Measurements from ENCODE around the gene S1PR2.

S1PR2 gene

DNA sequence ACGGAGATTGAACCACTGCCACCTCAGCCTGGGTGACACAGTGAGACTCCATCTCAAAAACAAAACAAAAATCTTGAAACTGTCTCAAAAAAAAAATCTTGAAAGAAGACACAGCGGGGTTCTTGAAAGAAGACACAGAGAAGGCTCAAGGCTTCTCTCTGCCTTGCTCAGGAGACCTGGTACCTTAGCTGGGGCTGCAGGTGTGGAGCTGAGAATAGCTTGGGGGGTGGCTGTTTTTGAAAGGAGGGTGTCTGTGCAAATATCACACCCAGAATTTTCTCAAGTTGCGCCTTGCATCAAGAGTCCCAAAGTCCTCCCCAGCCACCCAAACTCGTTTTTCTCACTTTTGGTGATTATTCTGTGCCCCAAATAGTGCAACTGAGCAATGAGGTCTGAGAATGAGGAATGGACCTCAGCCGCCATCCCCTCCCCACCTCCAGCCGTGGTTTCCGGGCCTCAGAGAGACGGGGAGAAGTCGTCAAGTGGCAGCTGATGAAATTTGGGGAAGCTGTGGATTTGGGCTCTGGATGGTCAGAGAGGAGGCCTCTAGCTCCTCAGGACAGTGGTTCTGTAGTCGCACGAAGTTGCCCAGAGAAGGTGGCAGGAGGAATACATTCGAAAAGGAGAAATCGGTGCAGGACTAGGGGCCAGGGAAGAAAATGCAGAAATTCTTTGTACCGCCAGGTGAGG, 8.8 kb downstream of the S1PR2 start:
- Histone ChIP-seq H3K27me3 (ENCODE audit: control insufficient read depth in 1 of 2, insufficient read depth in 2 of 2, low read length in 2 of 2) (no peaks in the 10 kb centered on the region), H3K4me3 (ENCODE audit: low read length in 2 of 2) (no peak overlapping the region), H3K36me3 (ENCODE audit: control insufficient read depth in 2 of 2, insufficient read depth in 2 of 2, low read length in 2 of 2) (peaks cover 0 to 4% of the 10 kb centered on the region in 2 donors), H3K27ac (ENCODE audit: low read length) (no peak overlapping the region), H3K9me3 (ENCODE audit: control insufficient read depth in 2 of 2, low read length in 2 of 2) (no peaks in the 10 kb centered on the region), H3K9ac (ENCODE audit: low read length in 2 of 2) (no peak overlapping the region), H3K4me1 (ENCODE audit: control insufficient read depth, insufficient read depth, low read length) (peaks cover 8% of the 10 kb centered on the region)

DNA sequence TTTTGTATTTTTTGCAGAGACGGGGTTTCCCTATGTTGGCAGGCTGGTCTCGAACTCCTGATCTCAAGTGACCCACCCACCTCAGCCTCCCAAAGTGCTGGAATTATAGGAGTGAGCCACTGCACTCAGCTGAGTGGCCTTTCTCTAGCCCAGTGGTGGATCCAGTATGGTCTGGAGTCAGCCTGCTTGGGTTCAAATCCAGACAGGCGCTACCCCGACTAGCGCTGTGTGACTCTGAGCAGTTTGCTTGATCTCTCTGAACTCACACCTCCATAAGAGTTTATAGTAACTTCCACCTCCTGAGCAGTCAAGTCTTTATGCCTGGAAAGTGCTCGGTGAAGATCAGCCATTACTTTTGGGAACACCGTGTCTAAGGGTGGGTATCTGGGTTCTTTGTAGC, 10.4 kb downstream of the S1PR2 start:
- Histone ChIP-seq H3K4me1 (ENCODE audit: control insufficient read depth, insufficient read depth, low read length) (no peaks in the 10 kb centered on the region), H3K36me3 (ENCODE audit: control insufficient read depth in 2 of 2, insufficient read depth in 2 of 2, low read length in 2 of 2) (peaks cover 0 to 4% of the 10 kb centered on the region in 2 donors), H3K9ac (ENCODE audit: low read length in 2 of 2) (no peak overlapping the region), H3K27ac (ENCODE audit: low read length) (no peak overlapping the region), H3K4me3 (ENCODE audit: low read length in 2 of 2) (no peak overlapping the region), H3K27me3 (ENCODE audit: control insufficient read depth in 1 of 2, insufficient read depth in 2 of 2, low read length in 2 of 2) (no peaks in the 10 kb centered on the region), H3K9me3 (ENCODE audit: control insufficient read depth in 2 of 2, low read length in 2 of 2) (no peaks in the 10 kb centered on the region)

DNA sequence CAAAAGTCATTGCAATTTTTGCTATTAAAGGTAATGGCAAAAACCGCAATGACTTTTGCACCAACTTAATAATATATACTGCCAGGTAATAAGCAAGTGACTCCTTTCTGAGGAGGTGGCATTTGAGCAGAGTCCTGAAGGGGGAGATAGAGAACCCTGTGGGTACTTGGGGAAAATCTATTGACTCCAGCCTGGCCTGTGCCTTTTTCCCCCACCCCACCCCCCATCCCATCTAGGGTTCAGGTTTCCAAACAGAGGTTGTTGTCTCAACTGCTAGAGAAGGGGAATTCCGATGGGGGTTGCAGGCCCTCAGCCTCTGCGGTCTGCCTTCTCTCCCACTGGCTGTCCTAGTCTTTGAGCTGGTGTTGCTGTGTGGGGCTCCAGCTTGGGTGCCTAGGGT, 11.5 kb downstream of the S1PR2 start:
- no peaks in the 10 kb centered on the region for H3K4me1 ChIP-seq (ENCODE audit: control insufficient read depth, insufficient read depth, low read length)
- no peaks in the 10 kb centered on the region for H3K27me3 ChIP-seq (ENCODE audit: control insufficient read depth in 1 of 2, insufficient read depth in 2 of 2, low read length in 2 of 2)
- no peak overlapping the region for H3K4me3 ChIP-seq (ENCODE audit: low read length in 2 of 2)
- H3K9ac ChIP-seq (ENCODE audit: low read length in 2 of 2), result no peak overlapping the region
- H3K9me3 ChIP-seq (ENCODE audit: control insufficient read depth in 2 of 2, low read length in 2 of 2), result no peaks in the 10 kb centered on the region
- H3K36me3 ChIP-seq (ENCODE audit: control insufficient read depth in 2 of 2, insufficient read depth in 2 of 2, low read length in 2 of 2), result peaks cover 0 to 4% of the 10 kb centered on the region in 2 donors
- no peak overlapping the region for H3K27ac ChIP-seq (ENCODE audit: low read length)

DNA sequence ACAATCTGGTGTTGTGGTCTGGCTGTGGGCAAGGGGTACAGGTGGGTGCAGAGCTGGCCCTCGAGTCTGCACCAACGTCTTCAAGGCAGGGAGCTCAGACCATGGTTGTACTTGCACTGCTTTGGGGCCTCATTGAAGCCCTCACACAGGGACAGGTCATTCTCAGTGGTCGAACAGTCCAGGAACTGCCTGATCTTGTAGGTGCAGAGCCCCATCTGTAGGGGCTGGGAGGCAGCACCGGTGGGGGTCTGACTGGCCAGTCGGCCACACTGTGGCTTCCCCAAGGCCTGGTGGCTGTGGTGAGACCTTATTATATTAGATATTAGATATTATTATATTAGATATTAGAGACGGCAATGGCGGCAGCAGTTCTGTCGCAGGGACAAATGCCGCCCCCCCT, 14.0 kb downstream of the S1PR2 start:
- no peaks in the 10 kb centered on the region for H3K4me1 ChIP-seq (ENCODE audit: control insufficient read depth, insufficient read depth, low read length)
- no peak overlapping the region for H3K4me3 ChIP-seq (ENCODE audit: low read length in 2 of 2)
- no peaks in the 10 kb centered on the region for H3K36me3 ChIP-seq (ENCODE audit: control insufficient read depth in 2 of 2, insufficient read depth in 2 of 2, low read length in 2 of 2)
- H3K27ac ChIP-seq (ENCODE audit: low read length), result no peak overlapping the region
- no peaks in the 10 kb centered on the region for H3K27me3 ChIP-seq (ENCODE audit: control insufficient read depth in 1 of 2, insufficient read depth in 2 of 2, low read length in 2 of 2)
- H3K9me3 ChIP-seq (ENCODE audit: control insufficient read depth in 2 of 2, low read length in 2 of 2), result no peaks in the 10 kb centered on the region
- no peak overlapping the region for H3K9ac ChIP-seq (ENCODE audit: low read length in 2 of 2)

DNA sequence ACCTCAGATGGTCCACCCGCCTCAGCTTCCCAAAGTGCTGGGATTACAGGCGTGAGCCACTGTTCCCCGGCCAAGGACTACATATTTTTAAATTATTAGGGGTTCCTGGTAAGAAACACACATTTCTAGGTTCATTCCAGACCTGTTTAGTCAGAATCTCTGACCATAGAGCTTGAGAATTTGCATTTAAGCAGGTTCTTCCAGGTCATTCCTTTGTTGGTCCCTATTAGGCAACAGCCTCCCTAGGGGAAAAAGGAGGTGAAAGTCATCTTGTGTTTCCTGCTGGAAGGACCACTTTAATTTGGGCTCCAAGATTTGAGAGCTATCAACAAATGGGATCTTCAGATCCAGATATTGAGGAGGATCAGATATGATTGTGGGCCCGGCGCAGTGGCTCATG, 16.3 kb downstream of the S1PR2 start:
- Histone ChIP-seq H3K9ac (ENCODE audit: low read length in 2 of 2) (no peak overlapping the region), H3K4me1 (ENCODE audit: control insufficient read depth, insufficient read depth, low read length) (no peaks in the 10 kb centered on the region), H3K9me3 (ENCODE audit: control insufficient read depth in 2 of 2, low read length in 2 of 2) (no peaks in the 10 kb centered on the region), H3K27me3 (ENCODE audit: control insufficient read depth in 1 of 2, insufficient read depth in 2 of 2, low read length in 2 of 2) (no peaks in the 10 kb centered on the region), H3K4me3 (ENCODE audit: low read length in 2 of 2) (no peak overlapping the region), H3K36me3 (ENCODE audit: control insufficient read depth in 2 of 2, insufficient read depth in 2 of 2, low read length in 2 of 2) (no peaks in the 10 kb centered on the region), H3K27ac (ENCODE audit: low read length) (no peak overlapping the region)

DNA sequence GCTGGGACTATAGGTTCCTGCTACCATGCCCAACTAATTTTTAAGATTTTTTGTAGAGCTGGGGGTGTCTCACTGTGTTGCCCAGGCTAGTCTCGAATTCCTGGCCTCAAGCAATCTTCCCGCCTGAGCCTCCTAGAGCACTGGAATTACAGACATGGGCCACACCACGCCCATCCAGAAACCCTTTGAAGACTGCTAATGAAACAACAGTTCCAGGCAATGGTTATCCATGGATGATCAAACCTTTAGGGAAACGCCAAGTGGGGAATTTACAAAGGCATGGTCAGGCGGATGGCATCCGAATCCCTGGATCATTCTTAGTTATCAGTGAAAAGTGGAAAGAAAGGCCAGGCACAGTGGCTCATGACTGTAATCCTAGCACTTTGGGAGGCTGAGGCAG, 19.4 kb downstream of the S1PR2 start:
- Histone ChIP-seq H3K4me1 (ENCODE audit: control insufficient read depth, insufficient read depth, low read length) (no peaks in the 10 kb centered on the region), H3K9ac (ENCODE audit: low read length in 2 of 2) (no peak overlapping the region), H3K27me3 (ENCODE audit: control insufficient read depth in 1 of 2, insufficient read depth in 2 of 2, low read length in 2 of 2) (no peaks in the 10 kb centered on the region), H3K9me3 (ENCODE audit: control insufficient read depth in 2 of 2, low read length in 2 of 2) (no peaks in the 10 kb centered on the region), H3K36me3 (ENCODE audit: control insufficient read depth in 2 of 2, insufficient read depth in 2 of 2, low read length in 2 of 2) (no peaks in the 10 kb centered on the region), H3K27ac (ENCODE audit: low read length) (no peak overlapping the region), H3K4me3 (ENCODE audit: low read length in 2 of 2) (no peak overlapping the region)

DNA sequence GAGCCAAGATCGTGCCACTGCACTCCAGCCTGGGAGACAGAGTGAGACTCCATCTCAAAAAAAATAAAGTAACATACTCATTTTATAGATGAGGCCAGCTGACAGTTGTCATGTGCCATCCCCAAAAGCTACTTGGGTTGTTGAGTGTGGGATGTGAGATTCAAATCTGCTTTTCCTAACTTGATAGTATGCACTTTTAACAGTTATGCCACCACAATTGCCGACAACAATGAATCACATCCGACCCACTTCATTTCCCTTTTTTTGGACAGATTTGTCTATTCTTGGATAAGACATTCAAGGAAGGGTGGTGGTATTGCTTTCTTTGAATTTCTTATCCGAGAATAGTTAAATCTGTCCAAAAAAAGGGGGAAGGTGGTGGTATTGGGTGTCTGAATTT, 20.1 kb downstream of the S1PR2 start:
- Histone ChIP-seq H3K9ac (ENCODE audit: low read length in 2 of 2) (no peak overlapping the region), H3K27me3 (ENCODE audit: control insufficient read depth in 1 of 2, insufficient read depth in 2 of 2, low read length in 2 of 2) (no peaks in the 10 kb centered on the region), H3K27ac (ENCODE audit: low read length) (no peak overlapping the region), H3K36me3 (ENCODE audit: control insufficient read depth in 2 of 2, insufficient read depth in 2 of 2, low read length in 2 of 2) (no peaks in the 10 kb centered on the region), H3K4me3 (ENCODE audit: low read length in 2 of 2) (no peak overlapping the region), H3K4me1 (ENCODE audit: control insufficient read depth, insufficient read depth, low read length) (no peaks in the 10 kb centered on the region), H3K9me3 (ENCODE audit: control insufficient read depth in 2 of 2, low read length in 2 of 2) (no peaks in the 10 kb centered on the region)

DNA sequence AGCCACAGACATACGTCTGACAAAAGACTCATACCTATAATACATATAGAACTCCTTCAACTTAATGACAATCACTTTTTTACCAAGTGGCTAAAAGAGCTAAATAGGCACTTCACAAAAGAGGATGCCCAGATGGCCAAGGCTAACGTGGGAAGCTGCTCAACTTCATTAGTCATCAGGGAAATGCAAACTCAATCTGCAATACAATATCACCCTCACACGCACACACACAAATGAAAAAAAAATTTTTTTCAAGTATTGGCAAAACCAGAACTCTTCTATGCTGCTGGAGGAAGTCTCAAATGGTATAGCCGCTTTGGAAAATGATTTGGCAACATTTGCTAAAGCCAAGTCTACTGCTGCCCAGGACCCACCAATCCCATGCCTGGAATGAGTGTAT, 21.8 kb downstream of the S1PR2 start:
- no peaks in the 10 kb centered on the region for H3K9me3 ChIP-seq (ENCODE audit: control insufficient read depth in 2 of 2, low read length in 2 of 2)
- no peaks in the 10 kb centered on the region for H3K27me3 ChIP-seq (ENCODE audit: control insufficient read depth in 1 of 2, insufficient read depth in 2 of 2, low read length in 2 of 2)
- no peaks in the 10 kb centered on the region for H3K36me3 ChIP-seq (ENCODE audit: control insufficient read depth in 2 of 2, insufficient read depth in 2 of 2, low read length in 2 of 2)
- H3K4me1 ChIP-seq (ENCODE audit: control insufficient read depth, insufficient read depth, low read length), result no peaks in the 10 kb centered on the region
- no peak overlapping the region for H3K27ac ChIP-seq (ENCODE audit: low read length)
- H3K4me3 ChIP-seq (ENCODE audit: low read length in 2 of 2), result no peak overlapping the region
- no peak overlapping the region for H3K9ac ChIP-seq (ENCODE audit: low read length in 2 of 2)

DNA sequence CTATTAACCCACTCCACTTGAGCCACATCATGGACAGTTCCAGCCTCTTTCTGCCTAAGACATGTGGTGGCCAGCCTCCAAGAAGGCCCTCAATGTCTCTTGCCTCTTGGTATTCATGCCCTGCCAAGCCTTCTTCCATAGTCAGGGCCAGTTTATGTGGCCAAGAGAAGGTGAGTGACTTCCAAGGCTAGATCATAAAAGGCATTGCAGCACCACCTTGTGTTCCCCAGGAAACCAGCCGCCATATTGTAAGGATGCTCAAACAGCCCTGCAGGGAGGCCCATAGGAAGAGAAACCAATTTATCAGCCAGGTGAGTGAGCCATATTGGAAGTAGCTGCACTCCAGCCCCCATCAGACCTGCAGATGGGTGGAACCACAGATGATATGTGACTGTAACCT, 24.1 kb downstream of the S1PR2 start:
- no peaks in the 10 kb centered on the region for H3K36me3 ChIP-seq (ENCODE audit: control insufficient read depth in 2 of 2, insufficient read depth in 2 of 2, low read length in 2 of 2)
- H3K4me1 ChIP-seq (ENCODE audit: control insufficient read depth, insufficient read depth, low read length), result no peaks in the 10 kb centered on the region
- no peaks in the 10 kb centered on the region for H3K9me3 ChIP-seq (ENCODE audit: control insufficient read depth in 2 of 2, low read length in 2 of 2)
- H3K9ac ChIP-seq (ENCODE audit: low read length in 2 of 2), result no peak overlapping the region
- H3K27ac ChIP-seq (ENCODE audit: low read length), result no peak overlapping the region
- no peaks in the 10 kb centered on the region for H3K27me3 ChIP-seq (ENCODE audit: control insufficient read depth in 1 of 2, insufficient read depth in 2 of 2, low read length in 2 of 2)
- no peak overlapping the region for H3K4me3 ChIP-seq (ENCODE audit: low read length in 2 of 2)

DNA sequence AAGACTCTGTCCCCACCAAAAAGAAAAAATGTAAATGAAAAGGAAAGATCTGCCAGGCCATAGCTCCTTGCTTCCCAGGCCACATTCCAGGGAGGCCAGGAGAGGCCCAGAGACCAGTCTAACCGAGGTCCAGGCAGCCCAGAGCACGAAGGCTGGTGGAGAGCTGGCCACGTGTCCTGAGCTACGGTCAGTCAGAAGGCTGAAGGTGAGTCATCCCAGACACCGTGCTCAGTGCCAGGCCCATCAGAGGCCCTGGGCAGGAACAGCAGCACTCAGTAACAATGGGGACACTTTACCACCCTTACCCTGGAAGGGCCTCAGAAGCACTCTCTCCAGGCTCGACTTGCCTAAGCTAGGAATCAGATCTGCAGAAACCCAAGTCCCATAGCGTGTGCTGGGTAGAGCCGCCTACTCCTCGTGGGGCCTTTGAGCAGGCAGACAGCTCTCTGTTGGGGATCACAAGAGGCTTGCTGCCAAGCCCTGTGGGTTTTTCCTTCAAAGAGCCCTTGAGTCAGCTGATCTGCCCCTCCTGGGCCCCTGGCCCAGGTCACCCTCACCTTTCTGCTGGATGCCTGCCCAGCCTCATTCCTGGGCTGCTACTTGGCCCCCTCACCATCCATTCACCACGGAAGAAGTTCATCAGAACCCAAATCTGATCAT, 24.8 kb downstream of the S1PR2 start:
- Histone ChIP-seq H3K36me3 (ENCODE audit: control insufficient read depth in 2 of 2, insufficient read depth in 2 of 2, low read length in 2 of 2) (no peaks in the 10 kb centered on the region), H3K27ac (ENCODE audit: low read length) (no peak overlapping the region), H3K9me3 (ENCODE audit: control insufficient read depth in 2 of 2, low read length in 2 of 2) (no peaks in the 10 kb centered on the region)

DNA sequence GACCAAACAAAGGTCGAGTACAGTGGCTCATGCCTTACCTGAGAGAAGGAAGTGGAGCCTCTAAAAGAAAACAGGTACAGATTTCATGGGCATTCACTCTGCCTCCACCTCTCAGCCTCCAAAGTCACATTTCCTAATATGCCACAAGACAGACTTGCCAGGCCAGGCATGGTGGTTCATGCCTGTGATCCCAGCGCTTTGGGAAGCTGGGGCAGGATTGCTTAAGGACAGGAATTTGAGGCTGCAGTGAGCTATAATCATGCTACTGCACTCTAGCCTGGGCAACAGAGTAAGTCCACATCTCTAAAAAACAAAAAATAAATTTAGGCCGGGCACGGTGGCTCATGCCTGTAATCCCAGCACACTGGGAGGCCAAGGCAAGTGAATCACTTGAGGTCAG, 25.5 kb downstream of the S1PR2 start:
- no peak overlapping the region for H3K27ac ChIP-seq (ENCODE audit: low read length)

More for the DNA sequence above, 24.8 kb downstream of the S1PR2 start:
- Histone ChIP-seq H3K4me1 (ENCODE audit: control insufficient read depth, insufficient read depth, low read length) (no peaks in the 10 kb centered on the region), H3K4me3 (ENCODE audit: low read length in 2 of 2) (no peak overlapping the region), H3K9ac (ENCODE audit: low read length in 2 of 2) (no peak overlapping the region), H3K27me3 (ENCODE audit: control insufficient read depth in 1 of 2, insufficient read depth in 2 of 2, low read length in 2 of 2) (no peaks in the 10 kb centered on the region)

More for the DNA sequence above, 25.5 kb downstream of the S1PR2 start:
- H3K4me3 ChIP-seq (ENCODE audit: low read length in 2 of 2), result no peak overlapping the region
- H3K9me3 ChIP-seq (ENCODE audit: control insufficient read depth in 2 of 2, low read length in 2 of 2), result no peaks in the 10 kb centered on the region
- H3K36me3 ChIP-seq (ENCODE audit: control insufficient read depth in 2 of 2, insufficient read depth in 2 of 2, low read length in 2 of 2), result no peaks in the 10 kb centered on the region
- no peak overlapping the region for H3K9ac ChIP-seq (ENCODE audit: low read length in 2 of 2)
- H3K4me1 ChIP-seq (ENCODE audit: control insufficient read depth, insufficient read depth, low read length), result no peaks in the 10 kb centered on the region
- no peaks in the 10 kb centered on the region for H3K27me3 ChIP-seq (ENCODE audit: control insufficient read depth in 1 of 2, insufficient read depth in 2 of 2, low read length in 2 of 2)

All from stomach smooth muscle (tissue), 2 donors.